GM12878 (cell line): ENCODE measurements around the gene RSBN1L. TPM values are rescaled to one million over a fixed set of nuclear protein-coding genes. Genes with fewer than 3 reads are reported as not detected.

Source experiments
- ATAC-seq: fragments of 200-7000 bp; cut with Tn5 transposase; 3 replicates; pipeline ENCODE4 v1.9.1; 2020; ENCODE audit warnings: mild to moderate bottlenecking, moderate library complexity
- BruUV-seq: library from RNA; stranded (reverse); fragments of 400-500 nt; replicated peaks from 2 replicates; lab custom pipeline; 2021; lab: Mats Ljungman, UMichigan
- CTCF ChIA-PET: fragments of 300-600 bp; sonication (Branson Sonifier 250); formaldehyde crosslinking; extraction: SDS; loops from one replicate; lab custom pipeline; 2021; ENCODE audit warnings: inconsistent platforms; lab: Yijun Ruan, JAX
- POLR2A ChIA-PET: fragments of 350-600 bp; formaldehyde crosslinking; extraction: SDS; loops from one replicate; lab custom pipeline; 2021; ENCODE audit warnings: inconsistent platforms; lab: Charles Lee
- RAD21 ChIA-PET: fragments of 300-600 bp; sonication (Branson Sonifier 250); formaldehyde crosslinking; loops from one replicate; lab custom pipeline; 2023; ENCODE audit warnings: antibody characterized with exemption; ENCODE audit not compliant: unreplicated experiment; lab: Charles Lee
- SMC1A ChIA-PET: fragments of 300-600 bp; sonication (Branson Sonifier 250); formaldehyde crosslinking; loops from one replicate; lab custom pipeline; 2023; ENCODE audit not compliant: unreplicated experiment, uncharacterized antibody; lab: Charles Lee
- DNase-seq: peaks from one replicate; pipeline ENCODE4 v3.0.0-alpha.2; 2011; ENCODE audit warnings: low read depth, low spot score
- FAIRE-seq: peaks from 3 replicates; lab custom pipeline; 2011; peaks lifted over from hg19 to GRCh38; lab: Jason Lieb, UNC
- H2AFZ ChIP-seq: 2 replicates; pipeline ENCODE4 v1.6.0; 2011; ENCODE audit warnings: low read depth, low read length, control low read depth; ENCODE audit not compliant: control insufficient read depth
- H3K27ac ChIP-seq: 2 replicates; pipeline ENCODE4 v1.5.1; 2011; ENCODE audit warnings: control low read depth; ENCODE audit not compliant: control insufficient read depth, insufficient read depth
- H3K27me3 ChIP-seq, 2 experiments: replicated peaks in 1 of 2; 2 replicates each; pipeline versions ENCODE4 v1.6.0 to v1.6.1; 2011; ENCODE audit warnings: low read length in 1 of 2; ENCODE audit not compliant: control insufficient read depth in 2 of 2, insufficient read depth in 2 of 2
- H3K36me3 ChIP-seq, 2 experiments: 2 replicates each; pipeline ENCODE4 v1.5.1; 2011; ENCODE audit warnings: low read length in 1 of 2; ENCODE audit not compliant: control insufficient read depth in 2 of 2, insufficient read depth in 2 of 2
- H3K4me1 ChIP-seq: 2 replicates; pipeline ENCODE4 v1.6.1; 2011; ENCODE audit warnings: mild to moderate bottlenecking, low read length, moderate library complexity, mixed read lengths; ENCODE audit not compliant: control insufficient read depth, insufficient read depth
- H3K4me2 ChIP-seq: 2 replicates; pipeline ENCODE4 v1.6.0; 2011; ENCODE audit warnings: control low read depth; ENCODE audit not compliant: control insufficient read depth, insufficient read depth
- H3K4me3 ChIP-seq: fragments of 200-600 bp; sonication (generic); 2 replicates; pipeline ENCODE4 v1.5.1; 2016
- H3K79me2 ChIP-seq: 2 replicates; pipeline ENCODE4 v1.6.0; 2011; ENCODE audit warnings: low read length; ENCODE audit not compliant: control insufficient read depth, insufficient read depth
- H3K9ac ChIP-seq: 2 replicates; pipeline ENCODE4 v1.8.0; 2011; ENCODE audit warnings: low read length, control low read depth, mixed read lengths; ENCODE audit not compliant: control insufficient read depth, insufficient read depth
- H3K9me3 ChIP-seq: replicated peaks from 3 replicates; pipeline ENCODE4 v1.5.1; 2011; ENCODE audit warnings: mild to moderate bottlenecking, low read length; ENCODE audit not compliant: control insufficient read depth, insufficient read depth
- H4K20me1 ChIP-seq: 2 replicates; pipeline ENCODE4 v1.6.0; 2011; ENCODE audit not compliant: control insufficient read depth, insufficient read depth
- IKZF1 ChIP-seq: fragments of 450-650 bp; conservative IDR thresholded peaks from 2 replicates; pipeline ENCODE4 v1.6.1; 2017; ENCODE audit warnings: antibody characterized with exemption, mild to moderate bottlenecking
- IRF4 ChIP-seq: IDR thresholded peaks from 2 replicates; pipeline ENCODE4 v1.6.1; 2011; ENCODE audit warnings: low read depth, low read length
- JUND ChIP-seq: IDR thresholded peaks from 2 replicates; pipeline ENCODE4 v1.6.1; 2012; ENCODE audit warnings: low read depth, mild to moderate bottlenecking, low read length, improper control_type of control experiment, moderate library complexity
- LARP7 ChIP-seq: fragments of 450-650 bp; IDR thresholded peaks from 2 replicates; pipeline ENCODE4 v1.6.1; 2017; ENCODE audit warnings: mild to moderate bottlenecking
- MEF2A ChIP-seq: IDR thresholded peaks from 2 replicates; pipeline ENCODE4 v1.6.1; 2011; ENCODE audit warnings: low read depth, mild to moderate bottlenecking, low read length, moderate library complexity; ENCODE audit not compliant: insufficient read depth
- MEF2B ChIP-seq: fragments of 450-650 bp; IDR thresholded peaks from 2 replicates; pipeline ENCODE4 v1.6.1; 2018; ENCODE audit warnings: mild to moderate bottlenecking, moderate library complexity; ENCODE audit not compliant: partially characterized antibody, poor library complexity, severe bottlenecking
- NR2C2 ChIP-seq: IDR thresholded peaks from 2 replicates; pipeline ENCODE4 v1.6.1; 2011; ENCODE audit warnings: borderline replicate concordance, low read depth; ENCODE audit not compliant: control insufficient read depth, insufficient read length
- NR2F1 ChIP-seq: fragments of 450-650 bp; conservative IDR thresholded peaks from 2 replicates; pipeline ENCODE4 v1.6.1; 2017; ENCODE audit warnings: mild to moderate bottlenecking
- PAX8 ChIP-seq: fragments of 450-650 bp; IDR thresholded peaks from 2 replicates; pipeline ENCODE4 v1.6.1; 2017; ENCODE audit warnings: mild to moderate bottlenecking, moderate library complexity
- RBBP5 ChIP-seq: fragments of 200-600 bp; sonication (generic); conservative IDR thresholded peaks from 2 replicates; pipeline ENCODE4 v1.6.1; 2016
- TARDBP ChIP-seq: IDR thresholded peaks from 2 replicates; pipeline ENCODE4 v1.6.1; 2016; ENCODE audit warnings: borderline replicate concordance
- WGBS: methylation state at CpG from one replicate; pipeline ENCODE4 v1.1.6; 2016; ENCODE audit warnings: low lambda C conversion rate; ENCODE audit not compliant: insufficient replicate concordance, insufficient coverage; ENCODE audit errors: missing lambda C conversion rate; 5-methylcytosine and 5-hydroxymethylcytosine counted together
- in situ Hi-C: fragments of 300-500 bp; cut with MboI; formaldehyde crosslinking; loops from 9 replicates; pipeline ENCODE4 v1.14.3; 2018; ENCODE audit warnings: mixed read lengths
- intact Hi-C: fragments of 100-400 bp; cut with micrococcal nuclease; formaldehyde crosslinking; loops from one replicate; pipeline ENCODE4 v1.14.2; 2022; ENCODE audit not compliant: unreplicated experiment
- polyA plus RNA-seq, 11 experiments: library from polyadenylated mRNA; depleted of rRNA in 4 of 11; unstranded in 6 of 11; stranded (reverse) in 5 of 11; fragments of >200 nt; fragmentation: Nextera tagmentation in 4 of 11; fragmentation: Illumina TruSeq in 1 of 11; extraction: Ambion mirVana in 4 of 11; extraction: Trizol in 1 of 11; gene quantifications; 1 replicate in 1 of 11; 2 replicates in 10 of 11; pipeline versions ENCODE4 v1.2.1 to v1.2.3, GENCODE V29; 2011 to 2016; ENCODE audit warnings: inconsistent platforms in 2 of 11, missing spikeins in 2 of 11, low read depth in 1 of 11
- total RNA-seq, 4 experiments: library from RNA; depleted of rRNA in 3 of 4; stranded (reverse); fragments of >200 nt in 3 of 4; fragmentation: Illumina TruSeq in 1 of 4; extraction: Trizol in 1 of 4; gene quantifications; 2 replicates each; pipeline versions ENCODE4 v1.2.1 to v1.2.3, GENCODE V29; 2013 to 2021
- TF ChIP-seq, protein P1 (sequence below): fragments of 450-650 bp; IDR thresholded peaks from 2 replicates; pipeline ENCODE4 v1.6.1; 2017; ENCODE audit warnings: antibody characterized with exemption, mild to moderate bottlenecking, moderate library complexity
- TF ChIP-seq, protein P2 (sequence below): IDR thresholded peaks from 2 replicates; pipeline ENCODE4 v1.6.1; 2011; ENCODE audit warnings: low read depth, mild to moderate bottlenecking, low read length, moderate library complexity, borderline replicate concordance; ENCODE audit errors: extremely low read depth
- TF ChIP-seq, protein P3 (sequence below): fragments of 450-650 bp; formaldehyde crosslinking; IDR thresholded peaks from 2 replicates; pipeline ENCODE4 v1.5.0; 2022; ENCODE audit warnings: mild to moderate bottlenecking, missing genetic modification characterization
- TF ChIP-seq, protein P4 (sequence below): fragments of 450-650 bp; IDR thresholded peaks from 2 replicates; pipeline ENCODE4 v1.6.1; 2017; ENCODE audit warnings: mild to moderate bottlenecking

RSBN1L gene
- total and polyA plus RNA-seq, 10 of the 15 experiments (the other 5 are each of a cell fraction or from before 2014, with no cell fraction given): 4.5 to 23.7 (median 10.3) TPM

DNA sequence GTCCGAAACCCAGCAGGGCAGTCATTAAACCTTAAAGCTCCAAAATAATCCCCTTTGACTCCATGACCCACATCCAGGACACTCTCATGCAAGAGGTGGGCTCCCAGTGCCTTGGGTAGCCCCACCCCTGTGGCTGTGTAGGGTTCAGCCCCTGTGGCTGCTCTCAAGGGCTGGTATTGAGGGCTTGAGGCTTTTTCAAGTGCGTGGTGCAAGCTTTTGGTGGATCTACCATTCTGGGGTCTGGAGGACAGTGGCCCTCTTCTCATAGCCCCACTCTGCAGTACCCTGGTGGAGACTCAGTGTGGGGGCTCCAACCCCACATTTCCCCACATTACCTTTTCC lies 50.5 kb downstream of the RSBN1L start (continued):
- TF ChIP-seq NR2C2 (no peak), NR2F1 (no peak)
- TF ChIP-seq, protein P1, sequence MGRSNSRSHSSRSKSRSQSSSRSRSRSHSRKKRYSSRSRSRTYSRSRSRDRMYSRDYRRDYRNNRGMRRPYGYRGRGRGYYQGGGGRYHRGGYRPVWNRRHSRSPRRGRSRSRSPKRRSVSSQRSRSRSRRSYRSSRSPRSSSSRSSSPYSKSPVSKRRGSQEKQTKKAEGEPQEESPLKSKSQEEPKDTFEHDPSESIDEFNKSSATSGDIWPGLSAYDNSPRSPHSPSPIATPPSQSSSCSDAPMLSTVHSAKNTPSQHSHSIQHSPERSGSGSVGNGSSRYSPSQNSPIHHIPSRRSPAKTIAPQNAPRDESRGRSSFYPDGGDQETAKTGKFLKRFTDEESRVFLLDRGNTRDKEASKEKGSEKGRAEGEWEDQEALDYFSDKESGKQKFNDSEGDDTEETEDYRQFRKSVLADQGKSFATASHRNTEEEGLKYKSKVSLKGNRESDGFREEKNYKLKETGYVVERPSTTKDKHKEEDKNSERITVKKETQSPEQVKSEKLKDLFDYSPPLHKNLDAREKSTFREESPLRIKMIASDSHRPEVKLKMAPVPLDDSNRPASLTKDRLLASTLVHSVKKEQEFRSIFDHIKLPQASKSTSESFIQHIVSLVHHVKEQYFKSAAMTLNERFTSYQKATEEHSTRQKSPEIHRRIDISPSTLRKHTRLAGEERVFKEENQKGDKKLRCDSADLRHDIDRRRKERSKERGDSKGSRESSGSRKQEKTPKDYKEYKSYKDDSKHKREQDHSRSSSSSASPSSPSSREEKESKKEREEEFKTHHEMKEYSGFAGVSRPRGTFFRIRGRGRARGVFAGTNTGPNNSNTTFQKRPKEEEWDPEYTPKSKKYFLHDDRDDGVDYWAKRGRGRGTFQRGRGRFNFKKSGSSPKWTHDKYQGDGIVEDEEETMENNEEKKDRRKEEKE: no peak
- TF ChIP-seq, protein P2, sequence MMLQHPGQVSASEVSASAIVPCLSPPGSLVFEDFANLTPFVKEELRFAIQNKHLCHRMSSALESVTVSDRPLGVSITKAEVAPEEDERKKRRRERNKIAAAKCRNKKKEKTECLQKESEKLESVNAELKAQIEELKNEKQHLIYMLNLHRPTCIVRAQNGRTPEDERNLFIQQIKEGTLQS: no peak

DNA sequence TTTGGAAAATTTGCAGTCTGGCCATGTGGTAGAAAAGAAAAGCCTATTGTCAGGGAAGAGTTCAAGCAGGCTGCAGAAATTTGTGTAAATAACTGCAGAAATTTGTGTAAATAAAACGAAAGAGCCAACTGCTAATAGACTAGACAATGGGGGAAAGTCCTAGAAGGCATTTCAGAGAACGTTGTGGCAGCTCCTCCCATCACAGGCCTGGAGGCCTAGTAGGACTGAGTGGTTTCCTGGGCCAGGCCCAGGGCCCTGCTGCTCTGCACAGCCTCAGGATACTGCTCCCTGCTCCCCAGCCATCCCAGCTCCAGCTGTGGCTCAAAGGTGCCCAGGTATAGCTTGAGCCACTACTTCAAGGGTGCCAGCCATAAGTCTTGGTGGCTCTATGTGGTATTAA lies 50.9 kb downstream of the RSBN1L start:
- intact Hi-C loops: no loop called here
- Histone ChIP-seq H3K4me3 (no peak overlapping the region), H3K4me2 (no peak overlapping the region), H3K27ac (no peak overlapping the region), H3K4me1 (no peaks in the 10 kb centered on the region), H3K79me2 (no peaks in the 10 kb centered on the region; the same call in none of the 2 replicates), H4K20me1 (no peaks in the 10 kb centered on the region), H3K36me3 (peaks cover 3 to 6% of the 10 kb centered on the region in 2 experiments; a peak in 3 of 4 replicates), H3K27me3 (no peaks in the 10 kb centered on the region), H2AFZ (no peak overlapping the region), H3K9ac (no peak overlapping the region), H3K9me3 (no peaks in the 10 kb centered on the region)
- no TSS peak for BruUV-seq
- ChIA-PET POLR2A (no interaction called here), RAD21 (interaction anchor here (0.8 to 1.1 kb wide), 2 partner anchors 13 to 96 kb away, joined by 3 read pairs; no protein-coding TSS in a partner anchor), SMC1A (interaction anchor here (1.5 to 2.2 kb wide), 3 partner anchors 10 to 89 kb away, joined by 3 to 9 read pairs (median 7); no protein-coding TSS in a partner anchor), CTCF (interaction anchor here (1.2 to 2.3 kb wide), 3 partner anchors 73 to 96 kb away, joined by 3 to 8 read pairs (median 6); no protein-coding TSS in a partner anchor)
- FAIRE-seq: no peak
- DNase-seq: no peak
- no peak for ATAC-seq
- 46% methylated on average over 2 of the region's 2 CpGs for WGBS
- in situ Hi-C loops: no loop called here
- no peak for TF ChIP-seq LARP7
- no peak for TF ChIP-seq PAX8
- no peak for TF ChIP-seq MEF2A
- TF ChIP-seq IKZF1: no peak
- no peak for TF ChIP-seq RBBP5
- TF ChIP-seq IRF4: no peak
- TF ChIP-seq, protein P3, sequence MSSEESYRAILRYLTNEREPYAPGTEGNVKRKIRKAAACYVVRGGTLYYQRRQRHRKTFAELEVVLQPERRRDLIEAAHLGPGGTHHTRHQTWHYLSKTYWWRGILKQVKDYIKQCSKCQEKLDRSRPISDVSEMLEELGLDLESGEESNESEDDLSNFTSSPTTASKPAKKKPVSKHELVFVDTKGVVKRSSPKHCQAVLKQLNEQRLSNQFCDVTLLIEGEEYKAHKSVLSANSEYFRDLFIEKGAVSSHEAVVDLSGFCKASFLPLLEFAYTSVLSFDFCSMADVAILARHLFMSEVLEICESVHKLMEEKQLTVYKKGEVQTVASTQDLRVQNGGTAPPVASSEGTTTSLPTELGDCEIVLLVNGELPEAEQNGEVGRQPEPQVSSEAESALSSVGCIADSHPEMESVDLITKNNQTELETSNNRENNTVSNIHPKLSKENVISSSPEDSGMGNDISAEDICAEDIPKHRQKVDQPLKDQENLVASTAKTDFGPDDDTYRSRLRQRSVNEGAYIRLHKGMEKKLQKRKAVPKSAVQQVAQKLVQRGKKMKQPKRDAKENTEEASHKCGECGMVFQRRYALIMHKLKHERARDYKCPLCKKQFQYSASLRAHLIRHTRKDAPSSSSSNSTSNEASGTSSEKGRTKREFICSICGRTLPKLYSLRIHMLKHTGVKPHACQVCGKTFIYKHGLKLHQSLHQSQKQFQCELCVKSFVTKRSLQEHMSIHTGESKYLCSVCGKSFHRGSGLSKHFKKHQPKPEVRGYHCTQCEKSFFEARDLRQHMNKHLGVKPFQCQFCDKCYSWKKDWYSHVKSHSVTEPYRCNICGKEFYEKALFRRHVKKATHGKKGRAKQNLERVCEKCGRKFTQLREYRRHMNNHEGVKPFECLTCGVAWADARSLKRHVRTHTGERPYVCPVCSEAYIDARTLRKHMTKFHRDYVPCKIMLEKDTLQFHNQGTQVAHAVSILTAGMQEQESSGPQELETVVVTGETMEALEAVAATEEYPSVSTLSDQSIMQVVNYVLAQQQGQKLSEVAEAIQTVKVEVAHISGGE (CRISPR knock-in tag): no peak
- TF ChIP-seq, protein P4, sequence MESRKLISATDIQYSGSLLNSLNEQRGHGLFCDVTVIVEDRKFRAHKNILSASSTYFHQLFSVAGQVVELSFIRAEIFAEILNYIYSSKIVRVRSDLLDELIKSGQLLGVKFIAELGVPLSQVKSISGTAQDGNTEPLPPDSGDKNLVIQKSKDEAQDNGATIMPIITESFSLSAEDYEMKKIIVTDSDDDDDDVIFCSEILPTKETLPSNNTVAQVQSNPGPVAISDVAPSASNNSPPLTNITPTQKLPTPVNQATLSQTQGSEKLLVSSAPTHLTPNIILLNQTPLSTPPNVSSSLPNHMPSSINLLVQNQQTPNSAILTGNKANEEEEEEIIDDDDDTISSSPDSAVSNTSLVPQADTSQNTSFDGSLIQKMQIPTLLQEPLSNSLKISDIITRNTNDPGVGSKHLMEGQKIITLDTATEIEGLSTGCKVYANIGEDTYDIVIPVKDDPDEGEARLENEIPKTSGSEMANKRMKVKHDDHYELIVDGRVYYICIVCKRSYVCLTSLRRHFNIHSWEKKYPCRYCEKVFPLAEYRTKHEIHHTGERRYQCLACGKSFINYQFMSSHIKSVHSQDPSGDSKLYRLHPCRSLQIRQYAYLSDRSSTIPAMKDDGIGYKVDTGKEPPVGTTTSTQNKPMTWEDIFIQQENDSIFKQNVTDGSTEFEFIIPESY: no peak
- no peak for TF ChIP-seq JUND
- TF ChIP-seq MEF2B: no peak
- TF ChIP-seq TARDBP: no peak
